ENCODE data around the gene NFIA.

The NFIA gene

DNA sequence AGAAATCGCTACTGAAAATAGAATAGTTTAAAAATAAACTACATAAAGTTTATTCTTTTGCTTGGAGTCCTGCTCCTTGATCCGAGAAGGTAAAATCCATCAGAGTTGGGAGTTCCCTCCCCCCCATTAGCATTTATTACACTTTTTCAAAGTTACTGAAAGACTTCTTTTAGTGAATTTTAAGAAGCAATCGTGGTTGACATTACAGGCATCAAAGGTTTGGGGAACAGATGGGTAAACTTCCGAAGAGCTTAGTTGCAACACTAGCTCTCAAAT lies 31.0 kb upstream of the NFIA start:
- Histone ChIP-seq H2BK5ac (ENCODE audit: low read depth, low read length, poor library complexity) (no peak overlapping the region), H3K79me2 (ENCODE audit: control insufficient read depth, insufficient read depth, low read length, poor library complexity) (no peaks in the 10 kb centered on the region), H3K36me3 (ENCODE audit: control insufficient read depth in 1 of 2, insufficient read depth in 2 of 2, low read length in 2 of 2) (no peaks in the 10 kb centered on the region), H2BK12ac (ENCODE audit: low read length) (no peak overlapping the region), H3K23ac (ENCODE audit: low read length) (no peak overlapping the region), H2BK120ac (ENCODE audit: insufficient read depth, low read length, poor library complexity) (no peak overlapping the region), H3K27me3 (ENCODE audit: insufficient read depth, low read length) (peaks cover 51% of the 10 kb centered on the region), H2AK5ac (ENCODE audit: low read length) (no peak overlapping the region), H2AFZ (ENCODE audit: insufficient read depth, low read length, poor library complexity) (no peak overlapping the region), H3K9me3 (ENCODE audit: insufficient read depth, low read depth, low read length) (no peaks in the 10 kb centered on the region), H3K14ac (ENCODE audit: low read length) (no peak overlapping the region), H3K4me1 (ENCODE audit: control insufficient read depth in 1 of 2, insufficient read depth in 2 of 2, low read length in 2 of 2) (peaks cover 0 to 3% of the 10 kb centered on the region in 2 experiments), H3K4me3 (ENCODE audit: low read depth, low read length) (no peak overlapping the region), H3K4me2 (ENCODE audit: low read length) (no peak overlapping the region), H3K4ac (ENCODE audit: low read depth, low read length) (no peak overlapping the region), H4K8ac (ENCODE audit: low read depth, low read length) (no peak overlapping the region), H3K18ac (ENCODE audit: low read length) (no peak overlapping the region), H3K27ac (ENCODE audit: low read depth, low read length) (no peak overlapping the region), H3K79me1 (ENCODE audit: low read length) (no peaks in the 10 kb centered on the region), H3K9ac (ENCODE audit: low read length) (no peak overlapping the region), H4K91ac (ENCODE audit: low read depth, low read length) (no peak overlapping the region), H4K12ac (ENCODE audit: low read depth, low read length) (no peak overlapping the region)
- WGBS (ENCODE audit: extremely low coverage, insufficient coverage, insufficient read length), result no CpG with 5 or more reads among the region's 4 CpGs
- no peak for DNase-seq

DNA sequence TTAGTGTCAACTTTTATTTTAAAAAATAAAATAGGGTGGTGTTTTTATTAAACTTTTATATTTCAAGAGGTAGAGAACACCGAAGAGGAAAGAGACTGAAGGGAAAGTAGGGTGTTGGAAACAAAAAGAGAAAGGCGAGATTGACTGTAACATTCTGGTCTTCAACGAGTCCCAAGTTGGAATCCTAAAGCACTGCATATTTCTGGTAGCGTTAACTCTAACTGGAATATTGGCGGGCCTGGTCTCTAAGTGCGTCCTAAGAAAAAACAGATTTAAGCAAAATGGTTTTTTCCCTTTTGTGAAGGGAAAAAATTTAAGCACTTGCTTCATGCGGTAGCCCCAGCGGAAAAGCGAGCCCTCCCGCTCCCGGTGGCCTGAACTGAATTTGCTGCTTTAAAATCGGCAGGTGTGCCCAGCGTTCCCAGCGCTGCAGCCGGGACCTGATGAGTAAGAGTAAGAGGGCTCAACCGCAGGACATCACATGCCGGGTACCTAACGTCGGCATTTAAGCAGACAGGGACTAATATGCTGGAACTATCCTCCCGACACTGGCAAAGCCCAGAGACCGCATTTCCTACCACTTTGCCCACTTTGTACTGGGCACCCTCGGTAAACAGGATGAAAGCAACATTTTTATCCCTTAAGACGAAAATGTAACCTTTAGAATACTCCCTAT lies 30.5 kb upstream of the NFIA start:
- DNase-seq, result no peak
- no peak overlapping the region for H4K12ac ChIP-seq (ENCODE audit: low read depth, low read length)
- H3K4me2 ChIP-seq (ENCODE audit: low read length), result no peak overlapping the region
- no peak overlapping the region for H3K27ac ChIP-seq (ENCODE audit: low read depth, low read length)
- H3K18ac ChIP-seq (ENCODE audit: low read length), result no peak overlapping the region
- H3K79me1 ChIP-seq (ENCODE audit: low read length), result no peaks in the 10 kb centered on the region
- no peak overlapping the region for H3K23ac ChIP-seq (ENCODE audit: low read length)
- no peak overlapping the region for H2BK12ac ChIP-seq (ENCODE audit: low read length)
- no peaks in the 10 kb centered on the region for H3K9me3 ChIP-seq (ENCODE audit: insufficient read depth, low read depth, low read length)
- H2AK5ac ChIP-seq (ENCODE audit: low read length), result no peak overlapping the region
- no peak overlapping the region for H4K91ac ChIP-seq (ENCODE audit: low read depth, low read length)
- no peak overlapping the region for H2BK5ac ChIP-seq (ENCODE audit: low read depth, low read length, poor library complexity)
- peaks cover 1 to 3% of the 10 kb centered on the region in 2 experiments for H3K4me1 ChIP-seq (ENCODE audit: control insufficient read depth in 1 of 2, insufficient read depth in 2 of 2, low read length in 2 of 2)
- H2BK120ac ChIP-seq (ENCODE audit: insufficient read depth, low read length, poor library complexity), result no peak overlapping the region
- H3K36me3 ChIP-seq (ENCODE audit: control insufficient read depth in 1 of 2, insufficient read depth in 2 of 2, low read length in 2 of 2), result no peaks in the 10 kb centered on the region
- H3K4me3 ChIP-seq (ENCODE audit: low read depth, low read length), result no peak overlapping the region
- no peak overlapping the region for H2AFZ ChIP-seq (ENCODE audit: insufficient read depth, low read length, poor library complexity)
- no peak overlapping the region for H4K8ac ChIP-seq (ENCODE audit: low read depth, low read length)
- peaks cover 54% of the 10 kb centered on the region for H3K27me3 ChIP-seq (ENCODE audit: insufficient read depth, low read length)
- no peak overlapping the region for H3K4ac ChIP-seq (ENCODE audit: low read depth, low read length)
- no peaks in the 10 kb centered on the region for H3K79me2 ChIP-seq (ENCODE audit: control insufficient read depth, insufficient read depth, low read length, poor library complexity)
- H3K9ac ChIP-seq (ENCODE audit: low read length), result no peak overlapping the region
- no peak overlapping the region for H3K14ac ChIP-seq (ENCODE audit: low read length)
- WGBS (ENCODE audit: extremely low coverage, insufficient coverage, insufficient read length), result no CpG with 5 or more reads among the region's 23 CpGs

- no peak overlapping the region for H4K91ac ChIP-seq (ENCODE audit: low read depth, low read length)
- no CpG with 5 or more reads among the region's 10 CpGs for WGBS (ENCODE audit: extremely low coverage, insufficient coverage, insufficient read length)
- no peak overlapping the region for H2BK12ac ChIP-seq (ENCODE audit: low read length)
- H2BK5ac ChIP-seq (ENCODE audit: low read depth, low read length, poor library complexity), result no peak overlapping the region
- no peak overlapping the region for H4K8ac ChIP-seq (ENCODE audit: low read depth, low read length)
- no peaks in the 10 kb centered on the region for H3K36me3 ChIP-seq (ENCODE audit: control insufficient read depth in 1 of 2, insufficient read depth in 2 of 2, low read length in 2 of 2)
- H3K4me3 ChIP-seq (ENCODE audit: low read depth, low read length), result no peak overlapping the region
- H3K27me3 ChIP-seq (ENCODE audit: insufficient read depth, low read length), result peaks cover 60% of the 10 kb centered on the region
- no peak overlapping the region for H3K27ac ChIP-seq (ENCODE audit: low read depth, low read length)
- no peak overlapping the region for H2AFZ ChIP-seq (ENCODE audit: insufficient read depth, low read length, poor library complexity)
- H2BK120ac ChIP-seq (ENCODE audit: insufficient read depth, low read length, poor library complexity), result no peak overlapping the region
- H3K79me2 ChIP-seq (ENCODE audit: control insufficient read depth, insufficient read depth, low read length, poor library complexity), result no peaks in the 10 kb centered on the region
- peaks cover 3 to 6% of the 10 kb centered on the region in 2 experiments for H3K4me1 ChIP-seq (ENCODE audit: control insufficient read depth in 1 of 2, insufficient read depth in 2 of 2, low read length in 2 of 2)
- H3K9me3 ChIP-seq (ENCODE audit: insufficient read depth, low read depth, low read length), result peaks cover 2% of the 10 kb centered on the region
- no peak overlapping the region for H3K4me2 ChIP-seq (ENCODE audit: low read length)
- H3K79me1 ChIP-seq (ENCODE audit: low read length), result no peaks in the 10 kb centered on the region
- H3K18ac ChIP-seq (ENCODE audit: low read length), result no peak overlapping the region
- no peak overlapping the region for H3K9ac ChIP-seq (ENCODE audit: low read length)
- H3K4ac ChIP-seq (ENCODE audit: low read depth, low read length), result no peak overlapping the region
- H3K14ac ChIP-seq (ENCODE audit: low read length), result no peak overlapping the region
- no peak overlapping the region for H4K12ac ChIP-seq (ENCODE audit: low read depth, low read length)
- no peak overlapping the region for H3K23ac ChIP-seq (ENCODE audit: low read length)
- DNase-seq, result no peak
- H2AK5ac ChIP-seq (ENCODE audit: low read length), result no peak overlapping the region
These were observed 29.8 kb upstream of the NFIA start for GRCh38 chr1:61052395-61053225.

DNA sequence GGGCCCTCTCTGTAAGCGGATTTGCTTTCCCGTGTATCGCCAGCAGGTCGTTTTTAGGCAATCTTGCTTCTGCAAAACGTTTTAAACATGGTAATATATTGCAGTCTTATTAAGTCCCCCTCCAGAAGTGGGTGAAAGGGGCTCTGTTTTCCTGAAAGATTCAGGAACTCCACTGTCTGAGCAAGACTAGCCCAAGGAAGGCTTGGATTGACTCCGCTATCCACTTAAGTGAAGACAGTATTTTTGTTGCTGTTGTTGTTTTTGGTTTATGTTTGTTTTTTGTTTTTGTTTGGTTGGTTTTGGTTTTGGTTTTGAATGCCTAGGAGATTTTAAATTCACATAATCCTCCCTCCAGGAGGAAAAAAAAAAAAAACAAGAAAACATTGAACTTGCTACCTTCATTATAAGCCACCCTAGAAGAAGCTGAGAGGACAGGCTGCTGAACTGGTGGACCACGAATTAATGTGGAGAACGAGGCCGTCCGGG lies 29.1 kb upstream of the NFIA start:
- H3K79me2 ChIP-seq (ENCODE audit: control insufficient read depth, insufficient read depth, low read length, poor library complexity), result no peaks in the 10 kb centered on the region
- H4K91ac ChIP-seq (ENCODE audit: low read depth, low read length), result no peak overlapping the region
- no peak overlapping the region for H2AK5ac ChIP-seq (ENCODE audit: low read length)
- H3K4me2 ChIP-seq (ENCODE audit: low read length), result no peak overlapping the region
- no peak overlapping the region for H2BK5ac ChIP-seq (ENCODE audit: low read depth, low read length, poor library complexity)
- H3K18ac ChIP-seq (ENCODE audit: low read length), result no peak overlapping the region
- no peak overlapping the region for H4K8ac ChIP-seq (ENCODE audit: low read depth, low read length)
- H3K36me3 ChIP-seq (ENCODE audit: control insufficient read depth in 1 of 2, insufficient read depth in 2 of 2, low read length in 2 of 2), result no peaks in the 10 kb centered on the region
- no peak for DNase-seq
- no peak overlapping the region for H3K14ac ChIP-seq (ENCODE audit: low read length)
- WGBS (ENCODE audit: extremely low coverage, insufficient coverage, insufficient read length), result no CpG with 5 or more reads among the region's 10 CpGs
- H3K4me1 ChIP-seq (ENCODE audit: control insufficient read depth in 1 of 2, insufficient read depth in 2 of 2, low read length in 2 of 2), result peaks cover 3 to 8% of the 10 kb centered on the region in 2 experiments
- H2BK120ac ChIP-seq (ENCODE audit: insufficient read depth, low read length, poor library complexity), result no peak overlapping the region
- no peaks in the 10 kb centered on the region for H3K79me1 ChIP-seq (ENCODE audit: low read length)
- H3K23ac ChIP-seq (ENCODE audit: low read length), result no peak overlapping the region
- H4K12ac ChIP-seq (ENCODE audit: low read depth, low read length), result no peak overlapping the region
- no peak overlapping the region for H2BK12ac ChIP-seq (ENCODE audit: low read length)
- H3K9me3 ChIP-seq (ENCODE audit: insufficient read depth, low read depth, low read length), result peaks cover 2% of the 10 kb centered on the region
- peaks cover 62% of the 10 kb centered on the region for H3K27me3 ChIP-seq (ENCODE audit: insufficient read depth, low read length)
- no peak overlapping the region for H3K4ac ChIP-seq (ENCODE audit: low read depth, low read length)
- no peak overlapping the region for H3K9ac ChIP-seq (ENCODE audit: low read length)
- no peak overlapping the region for H2AFZ ChIP-seq (ENCODE audit: insufficient read depth, low read length, poor library complexity)
- no peak overlapping the region for H3K4me3 ChIP-seq (ENCODE audit: low read depth, low read length)
- no peak overlapping the region for H3K27ac ChIP-seq (ENCODE audit: low read depth, low read length)

Measured in trophoblast cell (in vitro differentiated cells and primary cell).